WERI-Rb-1 (cell line): ENCODE results near the gene NDST1.

Experiments used
- DNase-seq: peaks from one replicate; pipeline ENCODE4 v3.0.0-alpha.2; 2020
- H3K27ac ChIP-seq: fragments of 250-450 bp; sonication (Bioruptor Pico); 2 replicates; pipeline ENCODE4 v1.5.1; 2020; ENCODE audit warnings: mild to moderate bottlenecking, moderate library complexity
- H3K27me3 ChIP-seq: fragments of 250-450 bp; sonication (Bioruptor Pico); 2 replicates; pipeline ENCODE4 v1.5.1; 2021; ENCODE audit warnings: mild to moderate bottlenecking, low read depth, moderate library complexity; ENCODE audit not compliant: insufficient read depth, severe bottlenecking
- H3K36me3 ChIP-seq: fragments of 250-450 bp; sonication (Bioruptor Pico); 2 replicates; pipeline ENCODE4 v1.5.1; 2020; ENCODE audit warnings: mild to moderate bottlenecking, moderate library complexity
- H3K4me3 ChIP-seq: 2 replicates; pipeline ENCODE4 v1.5.1; 2011; ENCODE audit warnings: low read depth, mild to moderate bottlenecking, control low read depth, low read length
- H3K9me3 ChIP-seq: fragments of 250-450 bp; sonication (Bioruptor Pico); 2 replicates; pipeline ENCODE4 v1.5.1; 2021; ENCODE audit warnings: mild to moderate bottlenecking, moderate library complexity; ENCODE audit not compliant: severe bottlenecking
- TF ChIP-seq, protein P1 (sequence below): IDR thresholded peaks from 2 replicates; pipeline ENCODE4 v1.5.1; 2011; ENCODE audit warnings: low read depth, mild to moderate bottlenecking, control low read depth, inconsistent platforms, low read length

Gene NDST1

DNA sequence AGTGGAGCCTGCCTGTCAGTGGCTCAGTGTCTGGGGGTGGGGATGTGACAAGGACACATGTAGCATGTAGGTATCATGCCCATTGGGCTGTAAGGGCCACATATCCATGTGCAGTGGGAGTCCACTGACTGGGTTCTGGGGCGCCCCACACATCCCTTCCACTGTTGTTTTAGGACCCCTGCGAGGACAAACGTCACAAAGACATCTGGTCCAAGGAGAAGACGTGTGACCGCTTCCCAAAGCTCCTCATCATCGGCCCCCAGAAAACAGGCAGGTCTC, 33.4 kb downstream of the NDST1 start:
- H3K36me3 ChIP-seq = peaks cover 69% of the 10 kb centered on the region
- TF ChIP-seq, protein P1, sequence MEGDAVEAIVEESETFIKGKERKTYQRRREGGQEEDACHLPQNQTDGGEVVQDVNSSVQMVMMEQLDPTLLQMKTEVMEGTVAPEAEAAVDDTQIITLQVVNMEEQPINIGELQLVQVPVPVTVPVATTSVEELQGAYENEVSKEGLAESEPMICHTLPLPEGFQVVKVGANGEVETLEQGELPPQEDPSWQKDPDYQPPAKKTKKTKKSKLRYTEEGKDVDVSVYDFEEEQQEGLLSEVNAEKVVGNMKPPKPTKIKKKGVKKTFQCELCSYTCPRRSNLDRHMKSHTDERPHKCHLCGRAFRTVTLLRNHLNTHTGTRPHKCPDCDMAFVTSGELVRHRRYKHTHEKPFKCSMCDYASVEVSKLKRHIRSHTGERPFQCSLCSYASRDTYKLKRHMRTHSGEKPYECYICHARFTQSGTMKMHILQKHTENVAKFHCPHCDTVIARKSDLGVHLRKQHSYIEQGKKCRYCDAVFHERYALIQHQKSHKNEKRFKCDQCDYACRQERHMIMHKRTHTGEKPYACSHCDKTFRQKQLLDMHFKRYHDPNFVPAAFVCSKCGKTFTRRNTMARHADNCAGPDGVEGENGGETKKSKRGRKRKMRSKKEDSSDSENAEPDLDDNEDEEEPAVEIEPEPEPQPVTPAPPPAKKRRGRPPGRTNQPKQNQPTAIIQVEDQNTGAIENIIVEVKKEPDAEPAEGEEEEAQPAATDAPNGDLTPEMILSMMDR = no peak
- H3K27ac ChIP-seq = no peak overlapping the region
- H3K4me3 ChIP-seq = no peak overlapping the region
- no peaks in the 10 kb centered on the region for H3K27me3 ChIP-seq
- DNase-seq = no peak
- no peaks in the 10 kb centered on the region for H3K9me3 ChIP-seq

DNA sequence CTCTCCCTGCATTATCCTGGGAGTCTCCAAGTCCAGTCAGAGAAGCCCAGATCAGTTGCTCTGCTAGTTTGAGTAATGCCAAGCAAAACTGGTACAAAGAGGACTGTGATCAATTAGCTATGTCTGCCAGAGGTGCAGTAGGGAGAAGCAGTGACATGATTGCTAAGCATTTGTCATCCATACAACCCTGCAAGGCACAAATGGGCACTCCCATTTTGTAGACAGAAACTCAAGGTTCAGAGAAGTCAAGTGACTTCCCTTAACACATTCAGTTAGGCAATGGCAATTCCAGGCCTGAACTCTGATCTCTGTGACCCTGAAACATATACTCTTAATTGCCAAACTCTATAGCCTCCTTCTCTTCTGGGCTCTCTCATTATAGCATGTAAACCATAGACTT, 34.0 kb downstream of the NDST1 start:
- H3K27ac ChIP-seq = no peak overlapping the region
- DNase-seq = no peak
- no peaks in the 10 kb centered on the region for H3K27me3 ChIP-seq
- H3K4me3 ChIP-seq = no peak overlapping the region
- TF ChIP-seq, protein P1 = no peak
- H3K9me3 ChIP-seq = no peaks in the 10 kb centered on the region
- peaks cover 70% of the 10 kb centered on the region for H3K36me3 ChIP-seq

DNA sequence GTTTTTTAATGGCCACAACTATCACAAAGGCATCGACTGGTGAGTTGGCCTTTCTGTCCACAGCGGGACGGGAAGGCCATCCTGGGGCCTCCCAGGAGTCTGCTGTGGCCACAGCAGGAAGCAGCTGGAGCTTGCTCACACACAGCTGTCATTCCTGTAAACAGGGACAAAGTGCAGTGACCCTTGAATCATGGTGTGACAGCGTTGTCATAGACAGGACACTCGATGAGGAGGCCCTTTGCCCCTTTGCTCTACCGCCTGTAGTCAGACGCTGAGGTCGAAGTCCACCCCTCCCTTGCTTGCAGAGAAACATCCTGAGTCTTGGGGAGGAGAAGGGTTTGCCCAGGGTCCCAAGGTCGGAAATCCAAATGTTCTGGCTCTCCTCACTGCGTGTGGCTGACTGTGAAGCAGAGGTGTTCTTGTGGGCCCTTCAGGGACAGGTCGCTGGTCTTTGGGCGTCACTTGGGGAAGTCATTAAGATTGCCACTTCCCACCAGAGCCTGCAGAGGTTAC, 35.1 kb downstream of the NDST1 start:
- TF ChIP-seq, protein P1 = no peak
- H3K36me3 ChIP-seq = peaks cover 65% of the 10 kb centered on the region
- H3K9me3 ChIP-seq = no peaks in the 10 kb centered on the region
- DNase-seq = no peak
- H3K27ac ChIP-seq = no peak overlapping the region
- H3K4me3 ChIP-seq = no peak overlapping the region
- H3K27me3 ChIP-seq = no peaks in the 10 kb centered on the region

DNA sequence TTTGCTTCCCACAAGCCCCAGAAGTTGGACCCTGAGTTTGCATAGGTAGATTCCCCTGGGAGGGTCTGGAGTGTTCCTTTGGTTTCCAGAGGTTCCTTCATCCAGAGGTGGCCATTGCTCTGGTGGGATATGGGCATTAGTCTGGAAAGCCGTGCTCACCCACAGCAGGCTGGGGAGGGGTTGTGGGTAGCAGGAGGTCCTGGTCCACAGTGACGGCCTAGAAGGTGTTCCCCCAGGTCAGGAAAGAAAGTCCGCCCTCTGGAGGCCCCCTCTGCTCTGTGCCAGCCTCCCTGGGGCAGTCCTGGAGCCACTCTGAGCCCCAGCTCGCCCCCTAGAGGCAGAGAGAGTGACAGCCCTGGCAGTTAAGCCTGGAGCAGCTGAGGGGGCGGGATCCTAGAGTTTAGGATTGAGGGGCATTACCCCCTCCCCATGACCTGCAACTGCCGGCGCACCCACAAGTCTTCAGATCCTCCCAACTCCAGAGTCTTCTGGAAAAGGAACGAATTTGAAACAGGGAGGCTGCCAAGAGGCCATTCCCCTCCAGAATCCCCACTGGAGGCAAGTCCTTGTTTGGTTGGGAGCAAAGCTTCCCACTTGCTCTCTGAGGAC, 36.8 kb downstream of the NDST1 start:
- TF ChIP-seq, protein P1 = peak; percentile 97
- H3K4me3 ChIP-seq = no peak overlapping the region
- no peak overlapping the region for H3K27ac ChIP-seq
- H3K27me3 ChIP-seq = no peaks in the 10 kb centered on the region
- peak; percentile 92 for DNase-seq
- H3K36me3 ChIP-seq = peaks cover 65% of the 10 kb centered on the region
- no peaks in the 10 kb centered on the region for H3K9me3 ChIP-seq

DNA sequence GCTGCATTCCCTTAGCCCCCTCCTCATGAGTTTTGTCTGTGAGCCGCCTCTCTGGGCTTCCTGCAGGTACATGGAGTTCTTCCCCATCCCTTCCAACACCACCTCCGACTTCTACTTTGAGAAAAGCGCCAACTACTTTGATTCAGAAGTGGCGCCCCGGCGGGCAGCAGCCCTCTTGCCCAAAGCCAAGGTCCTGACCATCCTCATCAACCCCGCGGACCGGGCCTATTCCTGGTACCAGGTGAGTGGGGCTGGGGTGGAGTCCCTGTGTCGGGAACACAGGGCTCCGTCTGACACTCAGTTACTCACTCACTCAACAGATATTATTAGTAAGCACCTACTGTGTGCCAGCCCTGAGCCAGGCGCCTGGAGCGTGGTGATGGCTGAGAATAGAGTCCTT, 37.3 kb downstream of the NDST1 start:
- Histone ChIP-seq H3K27me3 (no peaks in the 10 kb centered on the region), H3K36me3 (peaks cover 63% of the 10 kb centered on the region), H3K4me3 (no peak overlapping the region), H3K27ac (no peak overlapping the region), H3K9me3 (no peaks in the 10 kb centered on the region)
- TF ChIP-seq, protein P1 = no peak
- no peak for DNase-seq

DNA sequence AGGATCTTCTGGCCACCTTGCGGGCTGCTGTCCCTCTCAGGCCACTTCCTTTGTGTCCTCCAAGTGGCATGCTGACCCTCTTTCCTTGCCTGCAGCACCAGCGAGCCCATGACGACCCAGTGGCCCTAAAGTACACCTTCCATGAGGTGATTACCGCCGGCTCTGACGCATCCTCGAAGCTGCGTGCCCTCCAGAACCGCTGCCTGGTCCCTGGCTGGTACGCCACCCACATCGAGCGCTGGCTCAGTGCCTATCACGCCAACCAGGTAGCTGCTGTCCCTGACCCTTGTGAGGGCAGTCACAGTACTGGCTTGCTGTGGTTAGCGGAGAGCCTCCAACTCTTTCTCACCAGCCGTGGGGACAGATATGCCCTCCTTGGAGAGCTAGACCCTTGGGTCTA, 40.2 kb downstream of the NDST1 start:
- Histone ChIP-seq H3K9me3 (no peaks in the 10 kb centered on the region), H3K4me3 (no peak overlapping the region), H3K27ac (no peak overlapping the region), H3K27me3 (no peaks in the 10 kb centered on the region), H3K36me3 (peaks cover 72% of the 10 kb centered on the region)
- TF ChIP-seq, protein P1 = no peak
- no peak for DNase-seq
